A172 (cell line): Measurements from ENCODE around the gene ATPAF2. TPM values are rescaled to one million over a fixed set of nuclear protein-coding genes. Genes with fewer than 3 reads are reported as not detected.

Source experiments
- DNase-seq: peaks from one replicate; pipeline ENCODE4 v3.0.0-alpha.2; 2015; ENCODE audit warnings: low spot score
- total RNA-seq: library from RNA; depleted of rRNA; stranded (reverse); fragments of >200 nt; shearing (Covaris generic); gene quantifications from 2 replicates; pipeline ENCODE4 v1.2.3, GENCODE V29; 2014; rRNA removed

ATPAF2 gene
- total RNA-seq, 1 experiment from 2014 or later, result 10.9 TPM

GRCh38 chr17:17985555-17985954 lies 53.4 kb downstream of the ATPAF2 start:
- DNase-seq, result no peak

GRCh38 chr17:17985153-17985552 lies 53.8 kb downstream of the ATPAF2 start:
- DNase-seq, result no peak

GRCh38 chr17:17983776-17984175 lies 55.2 kb downstream of the ATPAF2 start:
- DNase-seq, result no peak

- DNase-seq, result no peak
These were observed 55.6 kb downstream of the ATPAF2 start for GRCh38 chr17:17983376-17983775.

GRCh38 chr17:17982801-17983200 lies 56.2 kb downstream of the ATPAF2 start:
- DNase-seq, result no peak

GRCh38 chr17:17981330-17981729 lies 57.6 kb downstream of the ATPAF2 start:
- no peak for DNase-seq

- DNase-seq, result no peak
These were observed 59.2 kb downstream of the ATPAF2 start for GRCh38 chr17:17979778-17980177.

GRCh38 chr17:17978481-17979424 lies 60.2 kb downstream of the ATPAF2 start:
- DNase-seq, result no peak

- DNase-seq, result no peak
These were observed 61.9 kb downstream of the ATPAF2 start for GRCh38 chr17:17976931-17977570.

- no peak for DNase-seq
These were observed 63.5 kb downstream of the ATPAF2 start for GRCh38 chr17:17975436-17975835.

- DNase-seq, result no peak
These were observed 66.1 kb downstream of the ATPAF2 start for GRCh38 chr17:17972952-17973254.

GRCh38 chr17:17972126-17972951 lies 66.6 kb downstream of the ATPAF2 start, which contains the start of the genes DRC3 and TOM1L2:
TSS of gene DRC3 (plus strand) at chr17:17972862. CDS start at chr17:17977599, 4,737 bp downstream.
TSS of gene TOM1L2 (minus strand) at chr17:17972400. CDS start at chr17:17972313, 87 bp downstream.
- peak; percentile 100 for DNase-seq

- peak; percentile 47 for DNase-seq
These were observed 67.4 kb downstream of the ATPAF2 start for GRCh38 chr17:17971431-17972125.

GRCh38 chr17:17970699-17971430 lies 68.1 kb downstream of the ATPAF2 start:
- DNase-seq, result no peak

Other genes starting within 250 kb of the ATPAF2 start
- 92.5 and 132 TPM in 2 replicates for gene SREBF1, start 202.2 kb downstream of the ATPAF2 start, total RNA-seq
- gene TOM1L2, start 66.8 kb downstream of the ATPAF2 start, total RNA-seq, result 40.7 and 50.0 TPM in 2 replicates
- gene DRC3, start 66.3 kb downstream of the ATPAF2 start, total RNA-seq, result 1.1 and 1.7 TPM in 2 replicates
- gene GID4, start 240 bp upstream of the ATPAF2 start, total RNA-seq, result 6.5 and 7.7 TPM in 2 replicates
- gene DRG2, start 48.8 kb upstream of the ATPAF2 start, total RNA-seq, result 55.7 and 59.3 TPM in 2 replicates
- gene MYO15A, start 69.6 kb upstream of the ATPAF2 start, total RNA-seq, result 0.02 and 0.09 TPM in 2 replicates
- gene ALKBH5, start 144.7 kb upstream of the ATPAF2 start, total RNA-seq, result 107 and 116 TPM in 2 replicates
- gene LLGL1, start 186.5 kb upstream of the ATPAF2 start, total RNA-seq, result 41.7 and 47.2 TPM in 2 replicates
- 369 and 474 TPM in 2 replicates for gene FLII, start 219.6 kb upstream of the ATPAF2 start, total RNA-seq
- gene MIEF2, start 221.5 kb upstream of the ATPAF2 start, total RNA-seq, result 19.4 and 27.7 TPM in 2 replicates